Erythroblast (primary cell): ENCODE data around the gene TSC2.
"Not testable (repeated sequence)": the region's sequence is repeated elsewhere in the genome, so short reads cannot be mapped to it uniquely, and the experiment has no call there.

Experiments used
- GATA1 ChIP-seq: IDR thresholded peaks from 2 replicates; pipeline ENCODE4 v1.6.1; 2011; ENCODE audit warnings: low read depth, mild to moderate bottlenecking, control low read depth, low read length, moderate library complexity
- POLR2A ChIP-seq: IDR thresholded peaks from 2 replicates; pipeline ENCODE4 v1.6.1; 2011; ENCODE audit warnings: mild to moderate bottlenecking, low read length

DNA sequence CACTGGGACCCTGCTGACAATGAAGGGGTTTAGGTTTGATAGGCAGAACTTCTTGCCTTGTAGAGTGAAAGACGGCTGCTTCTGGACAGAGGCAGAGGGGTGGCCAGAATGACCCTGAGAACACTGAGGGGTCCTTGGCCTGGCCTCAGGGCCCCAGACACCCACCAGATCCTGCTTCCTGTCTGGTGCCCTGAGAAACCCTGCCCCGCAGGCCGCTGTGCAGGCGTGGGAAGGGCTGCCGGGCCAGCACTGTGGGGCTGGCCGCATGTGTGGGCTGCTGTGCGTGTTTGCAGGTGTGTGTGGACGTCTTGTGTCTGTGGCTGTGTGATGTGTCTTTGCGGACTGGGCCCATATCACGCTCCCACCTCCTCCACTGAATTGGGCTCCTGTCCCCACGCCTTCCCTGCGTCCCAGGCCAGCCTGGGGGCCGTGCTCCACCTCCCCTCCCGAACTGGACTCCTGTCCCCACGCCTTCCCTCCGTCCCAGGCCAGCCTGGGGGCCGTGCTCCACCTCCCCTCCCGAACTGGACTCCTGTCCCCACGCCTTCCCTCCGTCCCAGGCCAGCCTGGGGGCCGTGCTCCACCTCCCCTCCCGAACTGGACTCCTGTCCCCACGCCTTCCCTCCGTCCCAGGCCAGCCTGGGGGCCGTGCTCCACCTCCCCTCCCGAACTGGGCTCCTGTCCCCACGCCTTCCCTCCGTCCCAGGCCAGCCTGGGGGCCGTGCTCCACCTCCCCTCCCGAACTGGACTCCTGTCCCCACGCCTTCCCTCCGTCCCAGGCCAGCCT, 13.7 kb upstream of the TSC2 start:
- TF ChIP-seq GATA1, POLR2A: not testable (repeated sequence)
